Thoracic aorta (tissue), 2 donors: Measurements from ENCODE around the gene ITPRIPL2. TPM values are rescaled to one million over a fixed set of nuclear protein-coding genes. Genes with fewer than 3 reads are reported as not detected.

Experiments
- ATAC-seq: fragments of 150-250 bp; one replicate; pipeline ENCODE4 v1.8.0; 2017; ENCODE audit warnings: low read depth; ENCODE audit not compliant: insufficient number of reproducible peaks, low FRiP score
- DNase-seq: peaks from one replicate; pipeline ENCODE4 v3.0.0-alpha.2; 2020; ENCODE audit warnings: low spot score
- H3K27ac ChIP-seq, 2 donors: fragments of 200-600 bp; sonication (generic); 1 replicate in 1 of 2; 2 replicates in 1 of 2; pipeline ENCODE4 v1.5.1; 2016; ENCODE audit warnings: mild to moderate bottlenecking in 2 of 2, moderate library complexity in 2 of 2
- H3K27me3 ChIP-seq: fragments of 200-600 bp; sonication (generic); replicated peaks from 2 replicates; pipeline ENCODE4 v1.6.0; 2016; ENCODE audit warnings: mild to moderate bottlenecking; ENCODE audit not compliant: insufficient read depth
- H3K36me3 ChIP-seq: fragments of 200-600 bp; sonication (generic); one replicate; pipeline ENCODE4 v1.5.1; 2016
- H3K4me1 ChIP-seq, 2 donors: fragments of 200-600 bp; sonication (generic); 1 replicate in 1 of 2; 2 replicates in 1 of 2; pipeline versions ENCODE4 v1.5.1 to v1.6.0; 2016; ENCODE audit warnings: low read depth in 2 of 2, mild to moderate bottlenecking in 1 of 2; ENCODE audit not compliant: control insufficient read depth in 1 of 2
- H3K4me3 ChIP-seq: fragments of 200-600 bp; sonication (generic); 2 replicates; pipeline ENCODE4 v1.5.1; 2016; ENCODE audit warnings: mild to moderate bottlenecking
- H3K9me3 ChIP-seq: fragments of 200-600 bp; sonication (generic); 2 replicates; pipeline ENCODE4 v1.5.1; 2016
- total RNA-seq, 2 donors: library from RNA; depleted of rRNA; stranded (reverse); fragments of >200 nt; gene quantifications; one replicate each; pipeline versions ENCODE4 v1.1.0 to v1.2.3, GENCODE V29; 2016
- TF ChIP-seq, protein P1 (sequence below): fragments of 200-600 bp; sonication (generic); IDR thresholded peaks from one replicate; pipeline ENCODE4 v1.5.1; 2019; ENCODE audit warnings: antibody characterized with exemption

Gene ITPRIPL2
- total RNA-seq, 2 donors from 2014 or later, result 113 to 118 TPM

DNA sequence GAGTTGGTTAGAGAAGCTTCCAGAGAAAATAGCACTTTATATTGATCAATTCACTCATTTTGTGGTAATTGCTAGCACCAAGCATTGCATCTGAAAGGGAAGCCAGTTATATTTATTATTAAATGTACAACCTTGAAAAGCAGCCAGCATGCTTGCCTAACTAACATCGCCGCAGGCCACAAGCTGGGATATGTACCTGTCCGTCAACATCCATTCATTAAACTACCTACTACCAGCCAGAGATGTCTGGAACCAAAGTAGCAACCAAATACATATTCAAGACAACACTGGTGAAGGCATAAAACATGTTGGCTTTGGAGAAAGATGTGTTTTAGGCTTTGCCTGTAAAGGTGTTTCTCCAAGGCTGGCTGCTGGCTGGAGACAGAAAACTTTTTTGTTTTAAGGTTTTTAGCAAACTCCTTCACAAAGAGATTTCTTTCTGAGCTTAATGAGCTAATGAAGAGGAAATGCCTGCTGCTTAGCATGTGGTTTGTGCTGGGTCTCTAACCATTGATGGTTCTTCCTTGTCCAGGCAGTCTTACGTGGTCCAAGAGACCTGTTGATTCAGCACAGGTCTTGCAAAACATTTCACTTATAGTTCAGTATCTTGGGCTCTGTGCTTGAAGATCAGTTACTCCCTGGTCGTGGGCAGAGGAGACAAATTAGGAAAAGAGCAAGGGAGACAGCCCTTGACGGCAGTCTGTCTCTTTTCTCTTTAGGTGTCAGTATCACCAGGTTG lies 3.1 kb downstream of the ITPRIPL2 start:
- Histone ChIP-seq H3K4me3 (peak overlapping the region; percentile 7), H3K4me1 (peaks cover 36 to 58% of the 10 kb centered on the region in 2 donors), H3K27ac (peak overlapping the region in 1 of 2 donors; percentile 26), H3K27me3 (no peaks in the 10 kb centered on the region), H3K9me3 (no peaks in the 10 kb centered on the region), H3K36me3 (peaks cover 8% of the 10 kb centered on the region)
- ATAC-seq, result no peak
- no peak for DNase-seq
- TF ChIP-seq, protein P1, sequence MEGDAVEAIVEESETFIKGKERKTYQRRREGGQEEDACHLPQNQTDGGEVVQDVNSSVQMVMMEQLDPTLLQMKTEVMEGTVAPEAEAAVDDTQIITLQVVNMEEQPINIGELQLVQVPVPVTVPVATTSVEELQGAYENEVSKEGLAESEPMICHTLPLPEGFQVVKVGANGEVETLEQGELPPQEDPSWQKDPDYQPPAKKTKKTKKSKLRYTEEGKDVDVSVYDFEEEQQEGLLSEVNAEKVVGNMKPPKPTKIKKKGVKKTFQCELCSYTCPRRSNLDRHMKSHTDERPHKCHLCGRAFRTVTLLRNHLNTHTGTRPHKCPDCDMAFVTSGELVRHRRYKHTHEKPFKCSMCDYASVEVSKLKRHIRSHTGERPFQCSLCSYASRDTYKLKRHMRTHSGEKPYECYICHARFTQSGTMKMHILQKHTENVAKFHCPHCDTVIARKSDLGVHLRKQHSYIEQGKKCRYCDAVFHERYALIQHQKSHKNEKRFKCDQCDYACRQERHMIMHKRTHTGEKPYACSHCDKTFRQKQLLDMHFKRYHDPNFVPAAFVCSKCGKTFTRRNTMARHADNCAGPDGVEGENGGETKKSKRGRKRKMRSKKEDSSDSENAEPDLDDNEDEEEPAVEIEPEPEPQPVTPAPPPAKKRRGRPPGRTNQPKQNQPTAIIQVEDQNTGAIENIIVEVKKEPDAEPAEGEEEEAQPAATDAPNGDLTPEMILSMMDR, result no peak

DNA sequence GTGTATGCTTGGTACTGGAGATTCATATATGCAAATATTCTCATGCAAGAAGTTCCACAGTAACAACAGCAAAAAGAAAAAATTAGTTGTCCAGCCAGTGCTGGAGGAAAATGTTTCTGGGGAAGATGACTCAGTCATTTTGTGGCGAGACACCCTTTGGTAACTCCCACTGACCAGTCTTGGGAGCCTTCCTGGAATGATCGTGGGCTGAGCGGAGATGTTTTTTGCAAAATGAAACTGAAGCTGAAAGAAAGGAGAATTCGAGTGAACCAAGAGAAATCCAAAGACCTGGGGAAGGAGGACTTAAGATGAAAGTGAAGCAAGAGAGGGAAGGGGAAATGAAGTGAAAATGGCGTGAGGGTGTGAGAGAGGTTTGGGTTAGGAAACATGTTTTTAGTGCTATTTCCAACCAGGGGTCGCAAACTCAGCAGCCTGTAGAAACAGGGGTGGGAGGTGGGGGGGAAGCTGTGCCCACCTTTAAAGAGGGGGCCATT lies 5.2 kb downstream of the ITPRIPL2 start:
- Histone ChIP-seq H3K9me3 (no peaks in the 10 kb centered on the region), H3K36me3 (peaks cover 8% of the 10 kb centered on the region), H3K4me1 (peaks cover 36 to 50% of the 10 kb centered on the region in 2 donors), H3K27ac (peak overlapping the region; percentile 64 to 81), H3K4me3 (peak overlapping the region; percentile 65), H3K27me3 (no peaks in the 10 kb centered on the region)
- DNase-seq (no peak), ATAC-seq (peak; percentile 47)
- TF ChIP-seq, protein P1, result no peak

DNA sequence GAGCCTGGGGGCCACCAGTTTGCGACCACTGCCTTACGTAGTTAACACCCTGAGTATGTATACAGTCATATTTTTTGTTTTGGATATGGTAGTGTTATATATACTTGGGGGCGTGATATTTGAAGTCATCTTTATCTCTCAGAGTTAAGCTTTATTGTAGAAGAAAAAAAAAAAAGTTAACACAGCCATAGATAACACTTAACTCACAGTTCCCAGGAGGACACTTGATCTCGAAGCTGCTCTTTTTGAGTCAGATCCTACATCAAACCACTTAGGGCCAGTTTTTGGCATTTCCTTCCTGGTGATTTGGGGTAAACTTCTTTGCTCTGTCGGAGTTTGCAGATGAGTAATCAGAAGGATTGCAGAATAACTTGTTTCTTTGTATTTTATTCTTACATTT lies 5.8 kb downstream of the ITPRIPL2 start:
- peaks cover 36 to 50% of the 10 kb centered on the region in 2 donors for H3K4me1 ChIP-seq
- H3K27me3 ChIP-seq, result no peaks in the 10 kb centered on the region
- H3K9me3 ChIP-seq, result no peaks in the 10 kb centered on the region
- peak overlapping the region; percentile 64 to 81 for H3K27ac ChIP-seq
- DNase-seq (no peak), ATAC-seq (no peak)
- peaks cover 8% of the 10 kb centered on the region for H3K36me3 ChIP-seq
- TF ChIP-seq, protein P1, result no peak
- H3K4me3 ChIP-seq, result peak overlapping the region; percentile 65

DNA sequence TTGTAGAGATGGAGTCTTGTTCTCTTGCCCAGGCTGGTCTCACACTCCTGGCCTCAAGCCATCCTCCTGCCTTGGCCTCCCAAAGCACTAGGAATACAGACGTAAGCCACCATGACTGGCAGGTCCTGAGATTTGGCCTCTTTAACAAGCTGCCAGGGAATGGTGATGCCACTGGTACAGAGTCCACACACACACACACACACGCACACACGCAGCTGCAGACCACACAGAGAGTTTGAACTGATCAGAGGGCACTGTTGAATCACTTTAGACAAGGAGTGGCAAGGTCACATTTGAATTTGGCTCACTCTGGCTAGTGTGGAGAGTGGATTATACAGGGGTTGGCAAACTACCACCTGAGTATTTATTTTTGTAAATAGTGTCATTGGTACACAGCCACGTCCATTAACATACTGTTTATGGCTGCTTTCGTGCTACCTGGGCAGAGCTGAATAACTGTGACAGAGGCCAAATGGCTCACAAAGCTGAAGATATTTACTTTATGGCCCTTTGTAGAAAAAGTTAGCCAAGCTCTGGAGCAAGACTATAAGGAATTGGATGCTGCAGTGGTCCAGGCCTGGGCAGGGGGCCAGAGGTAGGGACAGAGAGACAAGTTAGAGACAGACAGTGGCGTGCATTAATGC lies 9.9 kb downstream of the ITPRIPL2 start:
- H3K4me3 ChIP-seq, result no peak overlapping the region
- no peak for ATAC-seq
- H3K36me3 ChIP-seq, result no peaks in the 10 kb centered on the region
- H3K27me3 ChIP-seq, result no peaks in the 10 kb centered on the region
- TF ChIP-seq, protein P1, result no peak
- H3K9me3 ChIP-seq, result no peaks in the 10 kb centered on the region
- DNase-seq, result no peak
- no peak overlapping the region for H3K27ac ChIP-seq
- peaks cover 8 to 13% of the 10 kb centered on the region in 2 donors for H3K4me1 ChIP-seq

DNA sequence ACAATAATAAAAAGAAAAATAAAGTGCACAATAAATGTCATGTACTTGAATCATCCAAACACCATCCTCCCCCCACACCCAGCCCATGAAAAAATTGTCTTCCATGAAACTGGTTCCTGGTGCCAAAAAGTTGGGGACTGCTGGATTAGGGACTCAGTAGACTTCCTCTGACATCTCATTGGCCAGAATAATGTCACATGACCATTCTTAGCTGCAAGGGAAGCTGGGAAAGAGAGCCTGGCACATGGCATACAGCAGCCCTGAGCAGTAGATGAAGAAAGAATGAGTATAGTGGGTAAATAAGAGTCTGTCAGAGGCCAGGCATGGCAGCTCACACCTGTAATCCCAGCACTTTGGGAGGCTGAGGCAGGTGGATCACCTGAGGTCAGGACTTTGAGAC lies 12.5 kb downstream of the ITPRIPL2 start:
- no peaks in the 10 kb centered on the region for H3K36me3 ChIP-seq
- H3K4me1 ChIP-seq, result peaks cover 7 to 9% of the 10 kb centered on the region in 2 donors
- H3K9me3 ChIP-seq, result no peaks in the 10 kb centered on the region
- ATAC-seq (no peak), DNase-seq (no peak)
- no peaks in the 10 kb centered on the region for H3K27me3 ChIP-seq
- H3K4me3 ChIP-seq, result no peak overlapping the region
- TF ChIP-seq, protein P1, result no peak
- no peak overlapping the region for H3K27ac ChIP-seq
